PC-9 (cell line): Measurements from ENCODE around the gene AP5B1. TPM values are rescaled to one million over a fixed set of nuclear protein-coding genes. Genes with fewer than 3 reads are reported as not detected.

Experiments
- BruUV-seq: library from RNA; stranded (reverse); fragments of 400-500 nt; replicated peaks from 2 replicates; lab custom pipeline; 2021; lab: Mats Ljungman, UMichigan
- CTCF ChIA-PET: fragments of 300-600 bp; sonication (Branson Sonifier 250); formaldehyde crosslinking; loops from one replicate; lab custom pipeline; 2022; ENCODE audit warnings: antibody characterized with exemption; lab: Charles Lee
- POLR2A ChIA-PET: fragments of 300-600 bp; sonication (Branson Sonifier 250); formaldehyde crosslinking; loops from one replicate; lab custom pipeline; 2022; ENCODE audit warnings: antibody characterized with exemption; ENCODE audit not compliant: unreplicated experiment; lab: Charles Lee
- DNase-seq, 2 experiments: peaks; one replicate each; pipeline versions ENCODE4 v3.0.0 to v3.0.0-alpha.2; 2015 to 2022; ENCODE audit warnings: mixed read lengths in 1 of 2
- H2AFZ ChIP-seq: fragments of 200-600 bp; sonication (generic); 2 replicates; pipeline ENCODE4 v1.8.1; 2017; ENCODE audit warnings: antibody characterized with exemption
- H3F3A ChIP-seq: fragments of 200-600 bp; sonication (generic); 2 replicates; pipeline ENCODE4 v1.8.1; 2017; ENCODE audit warnings: antibody characterized with exemption, mild to moderate bottlenecking, low read depth; ENCODE audit not compliant: insufficient read depth
- H3K27ac ChIP-seq: fragments of 200-600 bp; sonication (generic); 2 replicates; pipeline ENCODE4 v1.6.1; 2016; ENCODE audit warnings: mixed run types
- H3K27me3 ChIP-seq: fragments of 200-600 bp; sonication (generic); 2 replicates; pipeline ENCODE4 v1.6.1; 2016; ENCODE audit warnings: low read depth, mixed run types; ENCODE audit not compliant: insufficient read depth
- H3K36me3 ChIP-seq: fragments of 200-600 bp; sonication (generic); 2 replicates; pipeline ENCODE4 v1.6.1; 2016; ENCODE audit warnings: low read depth, mixed run types
- H3K4me1 ChIP-seq: fragments of 200-600 bp; sonication (generic); replicated peaks from 2 replicates; pipeline ENCODE4 v1.6.1; 2016; ENCODE audit warnings: mixed run types; ENCODE audit not compliant: insufficient read depth
- H3K4me2 ChIP-seq: fragments of 200-600 bp; sonication (generic); 2 replicates; pipeline ENCODE4 v1.6.1; 2017; ENCODE audit warnings: mixed run types
- H3K4me3 ChIP-seq: fragments of 200-600 bp; sonication (generic); 2 replicates; pipeline ENCODE4 v1.6.1; 2016; ENCODE audit warnings: mixed run types
- H3K79me2 ChIP-seq: fragments of 200-600 bp; sonication (generic); 2 replicates; pipeline ENCODE4 v1.6.1; 2017; ENCODE audit warnings: low read depth, mixed run types
- H3K9me2 ChIP-seq: fragments of 200-600 bp; sonication (generic); 2 replicates; pipeline ENCODE4 v1.8.1; 2017; ENCODE audit warnings: mild to moderate bottlenecking; ENCODE audit not compliant: insufficient read depth
- H3K9me3 ChIP-seq: fragments of 200-600 bp; sonication (generic); 2 replicates; pipeline ENCODE4 v1.8.1; 2016; ENCODE audit warnings: low read depth; ENCODE audit not compliant: insufficient read depth
- H4K20me1 ChIP-seq: fragments of 200-600 bp; sonication (generic); 2 replicates; pipeline ENCODE4 v1.8.1; 2017; ENCODE audit not compliant: insufficient read depth
- CTCF ChIP-seq: fragments of 200-600 bp; sonication (generic); conservative IDR thresholded peaks from 2 replicates; pipeline ENCODE4 v1.6.1; 2017; ENCODE audit warnings: mixed run types, antibody characterized with exemption, mild to moderate bottlenecking, moderate library complexity
- EZH2 ChIP-seq: fragments of 200-600 bp; sonication (generic); IDR thresholded peaks from 2 replicates; pipeline ENCODE4 v1.8.0; 2017; ENCODE audit warnings: antibody characterized with exemption, low read depth
- intact Hi-C: fragments of 100-400 bp; cut with micrococcal nuclease; formaldehyde crosslinking; loops from one replicate; pipeline ENCODE4 v1.10.0; 2022; ENCODE audit not compliant: unreplicated experiment
- total RNA-seq: library from RNA; stranded (reverse); gene quantifications from 2 replicates; pipeline ENCODE4 v1.2.3, GENCODE V29; 2021

AP5B1 gene
- total RNA-seq, 1 experiment from 2014 or later = 20.8 TPM

- no peak for DNase-seq
- Histone ChIP-seq H2AFZ (no peak overlapping the region), H3F3A (no peaks in the 10 kb centered on the region), H4K20me1 (no peaks in the 10 kb centered on the region), H3K4me1 (no peaks in the 10 kb centered on the region), H3K4me2 (no peak overlapping the region), H3K36me3 (no peaks in the 10 kb centered on the region), H3K27ac (no peak overlapping the region), H3K79me2 (no peaks in the 10 kb centered on the region), H3K4me3 (no peak overlapping the region), H3K9me3 (no peaks in the 10 kb centered on the region), H3K9me2 (no peaks in the 10 kb centered on the region), H3K27me3 (peaks cover 37% of the 10 kb centered on the region)
- no peak for TF ChIP-seq CTCF
- no peak for TF ChIP-seq EZH2
- no TSS peak for BruUV-seq
- CTCF ChIA-PET = interaction anchor here (0.6 to 0.8 kb wide), 2 partner anchors 56 to 121 kb away, joined by 3 to 8 read pairs; no protein-coding TSS in a partner anchor
- POLR2A ChIA-PET = interaction anchor here (0.5 to 0.6 kb wide), 2 partner anchors 30 to 535 kb away, joined by 3 to 9 read pairs; no protein-coding TSS in a partner anchor
- intact Hi-C loops = no loop called here
Observed at GRCh38 chr11:65826984-65827735, 46.4 kb upstream of the AP5B1 start.

- ChIA-PET CTCF (interaction anchor here (0.7 kb wide), 2 partner anchors 47 to 710 kb away, joined by 6 to 10 read pairs; no protein-coding TSS in a partner anchor), POLR2A (interaction anchor here (0.6 kb wide), 2 partner anchors 64 to 111 kb away, joined by 3 to 10 read pairs; no protein-coding TSS in a partner anchor)
- no peaks in the 10 kb centered on the region for H3K36me3 ChIP-seq
- no peaks in the 10 kb centered on the region for H3F3A ChIP-seq
- H3K4me2 ChIP-seq = no peak overlapping the region
- intact Hi-C loops = no loop called here
- H3K27ac ChIP-seq = no peak overlapping the region
- H3K27me3 ChIP-seq = no peaks in the 10 kb centered on the region
- no peaks in the 10 kb centered on the region for H3K79me2 ChIP-seq
- no TSS peak for BruUV-seq
- TF ChIP-seq EZH2 = no peak
- no peak for TF ChIP-seq CTCF
- no peaks in the 10 kb centered on the region for H3K9me2 ChIP-seq
- H3K4me1 ChIP-seq = no peaks in the 10 kb centered on the region
- no peak overlapping the region for H3K4me3 ChIP-seq
- H4K20me1 ChIP-seq = no peaks in the 10 kb centered on the region
- no peak for DNase-seq
- H3K9me3 ChIP-seq = no peaks in the 10 kb centered on the region
- H2AFZ ChIP-seq = no peak overlapping the region
Observed at GRCh38 chr11:65822776-65823528, 42.2 kb upstream of the AP5B1 start.

- H3K4me1 ChIP-seq = peaks cover 8% of the 10 kb centered on the region; the same call in 1 of the 2 replicates
- ChIA-PET CTCF (no interaction called here), POLR2A (no interaction called here)
- H3K79me2 ChIP-seq = no peaks in the 10 kb centered on the region
- H3K4me2 ChIP-seq = no peak overlapping the region
- H3K27me3 ChIP-seq = no peaks in the 10 kb centered on the region
- peaks cover 7% of the 10 kb centered on the region for H3F3A ChIP-seq
- no peak for DNase-seq
- H3K36me3 ChIP-seq = no peaks in the 10 kb centered on the region
- no peaks in the 10 kb centered on the region for H3K9me2 ChIP-seq
- TF ChIP-seq CTCF (no peak), EZH2 (no peak)
- no peaks in the 10 kb centered on the region for H4K20me1 ChIP-seq
- no peak overlapping the region for H3K4me3 ChIP-seq
- no peaks in the 10 kb centered on the region for H3K9me3 ChIP-seq
- intact Hi-C loops = no loop called here
- H2AFZ ChIP-seq = no peak overlapping the region
- no peak overlapping the region for H3K27ac ChIP-seq
- no TSS peak for BruUV-seq
Observed at GRCh38 chr11:65821107-65821506, 40.3 kb upstream of the AP5B1 start.
